Liver (tissue), 9 donors: ENCODE data around the gene SEZ6L. TPM values are rescaled to one million over a fixed set of nuclear protein-coding genes. Genes with fewer than 3 reads are reported as not detected.

Source experiments
- DNase-seq: peaks from one replicate; pipeline ENCODE4 v3.0.0-alpha.2; 2017; ENCODE audit warnings: low spot score
- H3K27ac ChIP-seq, 2 donors: one replicate each; pipeline ENCODE4 v1.7.0; 2013; ENCODE audit warnings: inconsistent platforms in 2 of 2, low read length in 2 of 2, control low read depth in 1 of 2, low read depth in 1 of 2, mild to moderate bottlenecking in 1 of 2
- H3K27me3 ChIP-seq, 4 donors: one replicate each; pipeline versions ENCODE4 v1.6.1 to v1.7.0; 2013; ENCODE audit warnings: low read length in 3 of 4, inconsistent platforms in 1 of 4, mild to moderate bottlenecking in 1 of 4, moderate library complexity in 1 of 4; ENCODE audit not compliant: control insufficient read depth in 4 of 4, insufficient read depth in 4 of 4
- H3K36me3 ChIP-seq, 4 donors: one replicate each; pipeline versions ENCODE4 v1.6.1 to v1.7.0; 2013; ENCODE audit warnings: low read length in 3 of 4, mild to moderate bottlenecking in 3 of 4, low read depth in 1 of 4, moderate library complexity in 1 of 4; ENCODE audit not compliant: control insufficient read depth in 4 of 4, insufficient read depth in 3 of 4
- H3K4me1 ChIP-seq, 4 donors: one replicate each; pipeline versions ENCODE4 v1.6.1 to v1.7.0; 2013; ENCODE audit warnings: low read length in 3 of 4, mild to moderate bottlenecking in 3 of 4, moderate library complexity in 1 of 4; ENCODE audit not compliant: control insufficient read depth in 4 of 4, insufficient read depth in 4 of 4
- H3K4me3 ChIP-seq, 3 donors: one replicate each; pipeline versions ENCODE4 v1.6.1 to v1.7.0; 2013; ENCODE audit warnings: low read length in 3 of 3, control low read depth in 1 of 3, low read depth in 1 of 3, mild to moderate bottlenecking in 1 of 3
- H3K9ac ChIP-seq, 2 donors: one replicate each; pipeline ENCODE4 v1.7.0; 2013; ENCODE audit warnings: low read length in 2 of 2, mild to moderate bottlenecking in 2 of 2, moderate library complexity in 2 of 2, control low read depth in 1 of 2, low read depth in 1 of 2
- H3K9me3 ChIP-seq, 4 donors: one replicate each; pipeline versions ENCODE4 v1.6.1 to v1.7.0; 2013; ENCODE audit warnings: low read length in 3 of 4; ENCODE audit not compliant: control insufficient read depth in 4 of 4
- CTCF ChIP-seq: fragments of 150-350 bp; IDR thresholded peaks from 2 replicates; pipeline ENCODE4 v1.5.1; 2017; ENCODE audit warnings: improper control_type of control experiment, low read depth, low read length; ENCODE audit not compliant: missing input control
- EGR1 ChIP-seq, 2 donors: IDR thresholded peaks; 2 replicates each; pipeline ENCODE4 v1.6.1; 2016 to 2018; ENCODE audit warnings: antibody characterized with exemption in 2 of 2, low read depth in 2 of 2
- GABPA ChIP-seq, 2 donors: IDR thresholded peaks in 1 of 2; conservative IDR thresholded peaks in 1 of 2; 2 replicates each; pipeline ENCODE4 v1.6.1; 2016; ENCODE audit warnings: antibody characterized with exemption in 2 of 2, mild to moderate bottlenecking in 1 of 2, moderate library complexity in 1 of 2
- HNF4A ChIP-seq, 2 donors: conservative IDR thresholded peaks; 2 replicates each; pipeline ENCODE4 v1.6.1; 2016; ENCODE audit warnings: antibody characterized with exemption in 2 of 2, mild to moderate bottlenecking in 2 of 2
- HNF4G ChIP-seq: IDR thresholded peaks from 2 replicates; pipeline ENCODE4 v1.6.1; 2016; ENCODE audit warnings: antibody characterized with exemption
- JUND ChIP-seq, 2 donors: IDR thresholded peaks; 2 replicates each; pipeline ENCODE4 v1.6.1; 2016; ENCODE audit warnings: antibody characterized with exemption in 2 of 2
- MAX ChIP-seq: IDR thresholded peaks from 2 replicates; pipeline ENCODE4 v1.6.1; 2016; ENCODE audit warnings: antibody characterized with exemption
- NR2F2 ChIP-seq: IDR thresholded peaks from 2 replicates; pipeline ENCODE4 v1.6.1; 2016; ENCODE audit warnings: antibody characterized with exemption
- RAD21 ChIP-seq, 2 donors: IDR thresholded peaks; 2 replicates each; pipeline ENCODE4 v1.6.1; 2016; ENCODE audit warnings: antibody characterized with exemption in 2 of 2, mild to moderate bottlenecking in 2 of 2
- RXRA ChIP-seq, 2 donors: IDR thresholded peaks; 2 replicates each; pipeline ENCODE4 v1.6.1; 2017 to 2018; ENCODE audit warnings: antibody characterized with exemption in 2 of 2, mild to moderate bottlenecking in 1 of 2
- SP1 ChIP-seq: IDR thresholded peaks from 2 replicates; pipeline ENCODE4 v1.6.1; 2018; ENCODE audit warnings: antibody characterized with exemption, mild to moderate bottlenecking
- YY1 ChIP-seq: IDR thresholded peaks from 2 replicates; pipeline ENCODE4 v1.6.1; 2016; ENCODE audit warnings: antibody characterized with exemption, mild to moderate bottlenecking
- WGBS: extraction: QIAGEN DNeasy Blood & Tissue Kit; methylation state at CpG from one replicate; pipeline ENCODE4 v1.1.7; 2013; 5-methylcytosine and 5-hydroxymethylcytosine counted together
- polyA plus RNA-seq, 2 donors: library from polyadenylated mRNA; stranded (reverse) in 1 of 2; unstranded in 1 of 2; fragments of 200-250 nt in 1 of 2; fragments of >200 nt in 1 of 2; fragmentation: Nextera tagmentation in 1 of 2; extraction: Ambion mirVana in 1 of 2; gene quantifications; one replicate each; pipeline versions ENCODE4 v1.2.1 to v1.2.3, GENCODE V29; 2013 to 2015
- total RNA-seq, 2 donors: library from RNA; depleted of rRNA; stranded (reverse); fragments of >200 nt; gene quantifications; one replicate each; pipeline ENCODE4 v1.2.3, GENCODE V29; 2014
- TF ChIP-seq, protein P1 (sequence below): IDR thresholded peaks from 2 replicates; pipeline ENCODE4 v1.6.1; 2016; ENCODE audit warnings: antibody characterized with exemption
- TF ChIP-seq, protein P2 (sequence below): IDR thresholded peaks from 2 replicates; pipeline ENCODE4 v1.6.1; 2016; ENCODE audit warnings: antibody characterized with exemption, mild to moderate bottlenecking
- donor health status: healthy.
- donor health status: healthy.
- donor health status: healthy.
- donor health status: healthy.
- donor health status: healthy.

SEZ6L gene
- total and polyA plus RNA-seq, 4 donors, result under 0.01 to 0.70 (median 0.08) TPM; not detected in 1

GRCh38 chr22:26314171-26314570 lies 144.9 kb downstream of the SEZ6L start:
- Histone ChIP-seq H3K4me3 (no peak overlapping the region), H3K27ac (no peak overlapping the region), H3K9ac (no peak overlapping the region), H3K9me3 (peaks cover 0 to 2% (median 0%) of the 10 kb centered on the region in 4 donors), H3K4me1 (no peaks in the 10 kb centered on the region), H3K27me3 (peaks cover 0 to 9% (median 0%) of the 10 kb centered on the region in 4 donors), H3K36me3 (no peaks in the 10 kb centered on the region)
- no peak for DNase-seq
- TF ChIP-seq NR2F2 (no peak), HNF4A (conservative IDR thresholded peaks at IDR 0.05) (no peak), CTCF (no peak), GABPA (IDR thresholded peaks at IDR 0.05 in 1 of 2, conservative IDR thresholded peaks at IDR 0.05 in 1 of 2) (no peak), SP1 (no peak), RAD21 (IDR thresholded peaks at IDR 0.05) (no peak), RXRA (IDR thresholded peaks at IDR 0.05) (no peak)
- 77% methylated on average over 2 of the region's 2 CpGs for WGBS

DNA sequence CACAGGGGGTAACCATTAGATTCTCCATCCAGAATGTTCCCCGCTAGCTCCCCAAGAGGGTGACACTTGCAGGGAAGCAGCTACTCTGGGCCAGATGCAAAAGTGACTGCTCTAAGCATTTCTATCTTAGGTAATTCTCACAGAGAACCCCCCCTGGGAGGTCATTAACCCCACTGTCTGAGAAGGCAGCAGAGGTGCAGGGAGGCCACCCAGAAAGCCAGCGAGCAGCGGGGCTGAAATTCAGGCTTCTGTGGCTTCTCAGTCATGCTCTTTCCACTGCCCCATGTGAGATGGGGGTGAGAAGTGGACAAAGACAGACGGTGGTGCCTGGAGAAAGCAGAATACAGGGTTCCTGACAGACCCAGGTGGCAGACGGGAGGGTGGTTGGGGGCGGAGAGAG lies 145.4 kb downstream of the SEZ6L start:
- DNase-seq, result no peak
- H3K9ac ChIP-seq, result no peak overlapping the region
- no peak overlapping the region for H3K4me3 ChIP-seq
- H3K36me3 ChIP-seq, result no peaks in the 10 kb centered on the region
- H3K9me3 ChIP-seq, result peaks cover 0 to 2% (median 0%) of the 10 kb centered on the region in 4 donors
- H3K4me1 ChIP-seq, result no peaks in the 10 kb centered on the region
- H3K27me3 ChIP-seq, result peaks cover 0 to 7% (median 0%) of the 10 kb centered on the region in 4 donors
- WGBS, result 55% methylated on average over 6 of the region's 6 CpGs
- TF ChIP-seq JUND (IDR thresholded peaks at IDR 0.05), result no peak
- TF ChIP-seq, protein P1, sequence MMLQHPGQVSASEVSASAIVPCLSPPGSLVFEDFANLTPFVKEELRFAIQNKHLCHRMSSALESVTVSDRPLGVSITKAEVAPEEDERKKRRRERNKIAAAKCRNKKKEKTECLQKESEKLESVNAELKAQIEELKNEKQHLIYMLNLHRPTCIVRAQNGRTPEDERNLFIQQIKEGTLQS, result no peak
- TF ChIP-seq HNF4G, result no peak
- TF ChIP-seq EGR1 (IDR thresholded peaks at IDR 0.05; ENCODE audit: low read depth in 2 of 2), result no peak
- no peak for TF ChIP-seq RXRA (IDR thresholded peaks at IDR 0.05)
- TF ChIP-seq YY1, result no peak
- no peak for TF ChIP-seq MAX
- TF ChIP-seq GABPA (IDR thresholded peaks at IDR 0.05 in 1 of 2, conservative IDR thresholded peaks at IDR 0.05 in 1 of 2), result no peak
- no peak for TF ChIP-seq RAD21 (IDR thresholded peaks at IDR 0.05)
- TF ChIP-seq, protein P2, sequence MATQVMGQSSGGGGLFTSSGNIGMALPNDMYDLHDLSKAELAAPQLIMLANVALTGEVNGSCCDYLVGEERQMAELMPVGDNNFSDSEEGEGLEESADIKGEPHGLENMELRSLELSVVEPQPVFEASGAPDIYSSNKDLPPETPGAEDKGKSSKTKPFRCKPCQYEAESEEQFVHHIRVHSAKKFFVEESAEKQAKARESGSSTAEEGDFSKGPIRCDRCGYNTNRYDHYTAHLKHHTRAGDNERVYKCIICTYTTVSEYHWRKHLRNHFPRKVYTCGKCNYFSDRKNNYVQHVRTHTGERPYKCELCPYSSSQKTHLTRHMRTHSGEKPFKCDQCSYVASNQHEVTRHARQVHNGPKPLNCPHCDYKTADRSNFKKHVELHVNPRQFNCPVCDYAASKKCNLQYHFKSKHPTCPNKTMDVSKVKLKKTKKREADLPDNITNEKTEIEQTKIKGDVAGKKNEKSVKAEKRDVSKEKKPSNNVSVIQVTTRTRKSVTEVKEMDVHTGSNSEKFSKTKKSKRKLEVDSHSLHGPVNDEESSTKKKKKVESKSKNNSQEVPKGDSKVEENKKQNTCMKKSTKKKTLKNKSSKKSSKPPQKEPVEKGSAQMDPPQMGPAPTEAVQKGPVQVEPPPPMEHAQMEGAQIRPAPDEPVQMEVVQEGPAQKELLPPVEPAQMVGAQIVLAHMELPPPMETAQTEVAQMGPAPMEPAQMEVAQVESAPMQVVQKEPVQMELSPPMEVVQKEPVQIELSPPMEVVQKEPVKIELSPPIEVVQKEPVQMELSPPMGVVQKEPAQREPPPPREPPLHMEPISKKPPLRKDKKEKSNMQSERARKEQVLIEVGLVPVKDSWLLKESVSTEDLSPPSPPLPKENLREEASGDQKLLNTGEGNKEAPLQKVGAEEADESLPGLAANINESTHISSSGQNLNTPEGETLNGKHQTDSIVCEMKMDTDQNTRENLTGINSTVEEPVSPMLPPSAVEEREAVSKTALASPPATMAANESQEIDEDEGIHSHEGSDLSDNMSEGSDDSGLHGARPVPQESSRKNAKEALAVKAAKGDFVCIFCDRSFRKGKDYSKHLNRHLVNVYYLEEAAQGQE, result no peak
- H3K27ac ChIP-seq, result no peak overlapping the region
